ENCODE measurements around the gene KIF2C.

GRCh38 chr1:44757420-44757819 is 17.8 kb downstream of the KIF2C start:
- TF ChIP-seq, protein P1, sequence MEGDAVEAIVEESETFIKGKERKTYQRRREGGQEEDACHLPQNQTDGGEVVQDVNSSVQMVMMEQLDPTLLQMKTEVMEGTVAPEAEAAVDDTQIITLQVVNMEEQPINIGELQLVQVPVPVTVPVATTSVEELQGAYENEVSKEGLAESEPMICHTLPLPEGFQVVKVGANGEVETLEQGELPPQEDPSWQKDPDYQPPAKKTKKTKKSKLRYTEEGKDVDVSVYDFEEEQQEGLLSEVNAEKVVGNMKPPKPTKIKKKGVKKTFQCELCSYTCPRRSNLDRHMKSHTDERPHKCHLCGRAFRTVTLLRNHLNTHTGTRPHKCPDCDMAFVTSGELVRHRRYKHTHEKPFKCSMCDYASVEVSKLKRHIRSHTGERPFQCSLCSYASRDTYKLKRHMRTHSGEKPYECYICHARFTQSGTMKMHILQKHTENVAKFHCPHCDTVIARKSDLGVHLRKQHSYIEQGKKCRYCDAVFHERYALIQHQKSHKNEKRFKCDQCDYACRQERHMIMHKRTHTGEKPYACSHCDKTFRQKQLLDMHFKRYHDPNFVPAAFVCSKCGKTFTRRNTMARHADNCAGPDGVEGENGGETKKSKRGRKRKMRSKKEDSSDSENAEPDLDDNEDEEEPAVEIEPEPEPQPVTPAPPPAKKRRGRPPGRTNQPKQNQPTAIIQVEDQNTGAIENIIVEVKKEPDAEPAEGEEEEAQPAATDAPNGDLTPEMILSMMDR (IDR thresholded peaks at IDR 0.05 in 8 of 11, conservative IDR thresholded peaks at IDR 0.05 in 3 of 11) = no peak
- no peak for TF ChIP-seq POLR2A (IDR thresholded peaks at IDR 0.05)

Data from spleen (tissue), 7 donors.